HG03064 (cell line): ENCODE measurements around the gene NTM.

Source experiments
- ATAC-seq: cut with Tn5 transposase; IDR thresholded peaks from one replicate; pipeline ENCODE4 v1.9.1; 2021; ENCODE audit warnings: low read depth; ENCODE audit not compliant: unreplicated experiment

NTM gene

GRCh38 chr11:131756479-131757110 lies 386.2 kb downstream of the NTM start:
- ATAC-seq, result no peak

GRCh38 chr11:131758726-131759125 lies 388.3 kb downstream of the NTM start:
- ATAC-seq, result no peak

- ATAC-seq, result no peak
These were observed 388.7 kb downstream of the NTM start for GRCh38 chr11:131759140-131759539.

GRCh38 chr11:131760091-131761061 lies 390.0 kb downstream of the NTM start:
- no peak for ATAC-seq

- ATAC-seq, result no peak
These were observed 392.1 kb downstream of the NTM start for GRCh38 chr11:131762346-131763110.

GRCh38 chr11:131763193-131763890 lies 392.9 kb downstream of the NTM start:
- ATAC-seq, result no peak

GRCh38 chr11:131764126-131764525 lies 393.7 kb downstream of the NTM start:
- no peak for ATAC-seq

- no peak for ATAC-seq
These were observed 394.2 kb downstream of the NTM start for GRCh38 chr11:131764649-131765048.

- ATAC-seq, result no peak
These were observed 396.2 kb downstream of the NTM start for GRCh38 chr11:131766637-131767036.

- no peak for ATAC-seq
These were observed 397.0 kb downstream of the NTM start for GRCh38 chr11:131767421-131767820.

GRCh38 chr11:131770801-131771200 lies 400.4 kb downstream of the NTM start:
- no peak for ATAC-seq

- no peak for ATAC-seq
These were observed 401.1 kb downstream of the NTM start for GRCh38 chr11:131771471-131771870.

- no peak for ATAC-seq
These were observed 403.2 kb downstream of the NTM start for GRCh38 chr11:131773626-131774025.

- no peak for ATAC-seq
These were observed 405.8 kb downstream of the NTM start for GRCh38 chr11:131776211-131776610.

GRCh38 chr11:131785801-131786200 lies 415.4 kb downstream of the NTM start:
- no peak for ATAC-seq

GRCh38 chr11:131787119-131787518 lies 416.7 kb downstream of the NTM start:
- no peak for ATAC-seq

- ATAC-seq, result no peak
These were observed 420.2 kb downstream of the NTM start for GRCh38 chr11:131790586-131790985.

GRCh38 chr11:131792243-131792642 lies 421.8 kb downstream of the NTM start:
- no peak for ATAC-seq

GRCh38 chr11:131796089-131796488 lies 425.7 kb downstream of the NTM start:
- no peak for ATAC-seq

GRCh38 chr11:131796541-131796940 lies 426.1 kb downstream of the NTM start:
- no peak for ATAC-seq
